Esophagus muscularis mucosa (tissue), 4 donors: ENCODE results near the gene B2M.

Experiments used
- EP300 ChIP-seq: sonication (generic); formaldehyde crosslinking; IDR thresholded peaks from one replicate; pipeline ENCODE4 v1.6.1; 2017; ENCODE audit warnings: antibody characterized with exemption
- POLR2A ChIP-seq: fragments of 450-650 bp; IDR thresholded peaks from one replicate; pipeline ENCODE4 v1.6.1; 2017; ENCODE audit warnings: antibody characterized with exemption, moderate library complexity, mild to moderate bottlenecking, low read depth
- POLR2AphosphoS5 ChIP-seq, 2 donors: sonication (generic); formaldehyde crosslinking; IDR thresholded peaks; one replicate each; pipeline ENCODE4 v1.6.1; 2017; ENCODE audit warnings: antibody characterized with exemption in 2 of 2
- TF ChIP-seq, protein P1 (sequence below), 3 experiments: fragments of 200-600 bp in 2 of 3; fragments of 450-650 bp in 1 of 3; sonication (generic) in 2 of 3; IDR thresholded peaks; one replicate each; pipeline ENCODE4 v1.5.1; 2017 to 2019; ENCODE audit warnings: antibody characterized with exemption in 3 of 3, mild to moderate bottlenecking in 2 of 3, moderate library complexity in 1 of 3

DNA sequence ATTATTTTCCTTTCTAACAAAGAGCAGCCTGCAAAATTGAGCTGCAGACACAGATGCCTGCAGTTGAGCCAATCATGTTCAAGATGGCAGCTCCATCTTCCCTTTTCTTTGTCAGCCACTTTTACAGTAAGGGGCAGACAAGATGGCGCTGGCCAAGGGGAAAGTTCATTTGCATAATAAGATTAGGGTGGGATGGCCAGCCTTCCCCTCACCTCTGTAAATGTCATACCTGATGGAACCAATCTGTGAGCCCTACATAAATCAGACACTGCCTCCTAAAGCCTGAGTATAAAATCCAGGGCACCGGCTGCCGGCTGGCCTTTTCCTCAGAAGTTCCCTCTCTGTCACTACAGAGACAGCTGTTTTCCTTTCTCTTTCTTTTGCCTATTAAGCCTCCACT, 16.0 kb upstream of the B2M start:
- TF ChIP-seq, protein P1, sequence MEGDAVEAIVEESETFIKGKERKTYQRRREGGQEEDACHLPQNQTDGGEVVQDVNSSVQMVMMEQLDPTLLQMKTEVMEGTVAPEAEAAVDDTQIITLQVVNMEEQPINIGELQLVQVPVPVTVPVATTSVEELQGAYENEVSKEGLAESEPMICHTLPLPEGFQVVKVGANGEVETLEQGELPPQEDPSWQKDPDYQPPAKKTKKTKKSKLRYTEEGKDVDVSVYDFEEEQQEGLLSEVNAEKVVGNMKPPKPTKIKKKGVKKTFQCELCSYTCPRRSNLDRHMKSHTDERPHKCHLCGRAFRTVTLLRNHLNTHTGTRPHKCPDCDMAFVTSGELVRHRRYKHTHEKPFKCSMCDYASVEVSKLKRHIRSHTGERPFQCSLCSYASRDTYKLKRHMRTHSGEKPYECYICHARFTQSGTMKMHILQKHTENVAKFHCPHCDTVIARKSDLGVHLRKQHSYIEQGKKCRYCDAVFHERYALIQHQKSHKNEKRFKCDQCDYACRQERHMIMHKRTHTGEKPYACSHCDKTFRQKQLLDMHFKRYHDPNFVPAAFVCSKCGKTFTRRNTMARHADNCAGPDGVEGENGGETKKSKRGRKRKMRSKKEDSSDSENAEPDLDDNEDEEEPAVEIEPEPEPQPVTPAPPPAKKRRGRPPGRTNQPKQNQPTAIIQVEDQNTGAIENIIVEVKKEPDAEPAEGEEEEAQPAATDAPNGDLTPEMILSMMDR (IDR thresholded peaks at IDR 0.05) = no peak
- no peak for TF ChIP-seq POLR2A
- no peak for TF ChIP-seq POLR2AphosphoS5 (IDR thresholded peaks at IDR 0.05)
- TF ChIP-seq EP300 = no peak
